ENCODE results near the gene MS4A10.

- TF ChIP-seq RNF2 (IDR thresholded peaks at IDR 0.05; ENCODE audit: borderline replicate concordance, low read depth, low read length, missing control alignments, poor library complexity, severe bottlenecking), result no peak
- no peak for TF ChIP-seq POLR2AphosphoS5 (IDR thresholded peaks at IDR 0.05; ENCODE audit: low read depth, low read length)
- TF ChIP-seq, protein P1, sequence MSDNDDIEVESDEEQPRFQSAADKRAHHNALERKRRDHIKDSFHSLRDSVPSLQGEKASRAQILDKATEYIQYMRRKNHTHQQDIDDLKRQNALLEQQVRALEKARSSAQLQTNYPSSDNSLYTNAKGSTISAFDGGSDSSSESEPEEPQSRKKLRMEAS (IDR thresholded peaks at IDR 0.05), result no peak
- TF ChIP-seq, protein P2, sequence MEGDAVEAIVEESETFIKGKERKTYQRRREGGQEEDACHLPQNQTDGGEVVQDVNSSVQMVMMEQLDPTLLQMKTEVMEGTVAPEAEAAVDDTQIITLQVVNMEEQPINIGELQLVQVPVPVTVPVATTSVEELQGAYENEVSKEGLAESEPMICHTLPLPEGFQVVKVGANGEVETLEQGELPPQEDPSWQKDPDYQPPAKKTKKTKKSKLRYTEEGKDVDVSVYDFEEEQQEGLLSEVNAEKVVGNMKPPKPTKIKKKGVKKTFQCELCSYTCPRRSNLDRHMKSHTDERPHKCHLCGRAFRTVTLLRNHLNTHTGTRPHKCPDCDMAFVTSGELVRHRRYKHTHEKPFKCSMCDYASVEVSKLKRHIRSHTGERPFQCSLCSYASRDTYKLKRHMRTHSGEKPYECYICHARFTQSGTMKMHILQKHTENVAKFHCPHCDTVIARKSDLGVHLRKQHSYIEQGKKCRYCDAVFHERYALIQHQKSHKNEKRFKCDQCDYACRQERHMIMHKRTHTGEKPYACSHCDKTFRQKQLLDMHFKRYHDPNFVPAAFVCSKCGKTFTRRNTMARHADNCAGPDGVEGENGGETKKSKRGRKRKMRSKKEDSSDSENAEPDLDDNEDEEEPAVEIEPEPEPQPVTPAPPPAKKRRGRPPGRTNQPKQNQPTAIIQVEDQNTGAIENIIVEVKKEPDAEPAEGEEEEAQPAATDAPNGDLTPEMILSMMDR (IDR thresholded peaks at IDR 0.05; ENCODE audit: control extremely low read depth in 1 of 3, insufficient read depth in 1 of 3, low read depth in 1 of 3, low read length in 3 of 3), result no peak
- no peak for TF ChIP-seq ATF3 (IDR thresholded peaks at IDR 0.05; ENCODE audit: insufficient read depth, low read depth, low read length)
- no peak for TF ChIP-seq SP2 (IDR thresholded peaks at IDR 0.05; ENCODE audit: low read length)
- TF ChIP-seq ZNF274 (IDR thresholded peaks at IDR 0.05; ENCODE audit: borderline replicate concordance, extremely low read depth, low read length), result no peak
Observed at GRCh38 chr11:60816590-60817157, 31.5 kb downstream of the MS4A10 start.

All from H1 (cell line).